Esophagus muscularis mucosa (tissue), 4 donors: ENCODE results near the gene WIF1. TPM values are rescaled to one million over a fixed set of nuclear protein-coding genes. Genes with fewer than 3 reads are reported as not detected.
A peak's percentile ranks its signal among the peaks of the same experiment; 100 is the strongest.

Experiments
- DNase-seq: peaks from one replicate; pipeline ENCODE4 v3.0.0-alpha.2; 2017; ENCODE audit errors: extremely low spot score
- H3K27ac ChIP-seq, 4 donors: fragments of 200-600 bp; sonication (generic); replicated peaks in 1 of 4; 1 replicate in 3 of 4; 2 replicates in 1 of 4; pipeline ENCODE4 v1.5.1; 2016 to 2019; ENCODE audit warnings: mild to moderate bottlenecking in 1 of 4
- H3K27me3 ChIP-seq, 4 donors: fragments of 200-600 bp; sonication (generic); one replicate each; pipeline versions ENCODE4 v1.5.1 to v1.6.0; 2016 to 2019
- H3K36me3 ChIP-seq, 4 donors: fragments of 200-600 bp; sonication (generic); one replicate each; pipeline ENCODE4 v1.5.1; 2016 to 2019
- H3K4me1 ChIP-seq, 4 donors: fragments of 200-600 bp; sonication (generic); one replicate each; pipeline ENCODE4 v1.5.1; 2016 to 2019
- H3K4me3 ChIP-seq, 4 donors: fragments of 200-600 bp; sonication (generic); 1 replicate in 2 of 4; 2 replicates in 2 of 4; pipeline ENCODE4 v1.5.1; 2016 to 2019; ENCODE audit warnings: mild to moderate bottlenecking in 4 of 4, moderate library complexity in 1 of 4
- H3K9me3 ChIP-seq, 4 donors: fragments of 200-600 bp; sonication (generic); 1 replicate in 3 of 4; 2 replicates in 1 of 4; pipeline ENCODE4 v1.5.1; 2016 to 2019
- EP300 ChIP-seq: sonication (generic); formaldehyde crosslinking; IDR thresholded peaks from one replicate; pipeline ENCODE4 v1.6.1; 2017; ENCODE audit warnings: antibody characterized with exemption
- POLR2A ChIP-seq: fragments of 450-650 bp; IDR thresholded peaks from one replicate; pipeline ENCODE4 v1.6.1; 2017; ENCODE audit warnings: antibody characterized with exemption, moderate library complexity, mild to moderate bottlenecking, low read depth
- POLR2AphosphoS5 ChIP-seq, 2 donors: sonication (generic); formaldehyde crosslinking; IDR thresholded peaks; one replicate each; pipeline ENCODE4 v1.6.1; 2017; ENCODE audit warnings: antibody characterized with exemption in 2 of 2
- WGBS: methylation state at CpG from one replicate; pipeline ENCODE4 v1.1.5; 2018; 5-methylcytosine and 5-hydroxymethylcytosine counted together
- intact Hi-C: fragments of 100-400 bp; cut with DNase I; formaldehyde crosslinking; loops from one replicate; pipeline ENCODE4 v1.15.1; 2023
- total RNA-seq, 4 donors: library from RNA; depleted of rRNA; stranded (reverse); fragments of >200 nt; gene quantifications; one replicate each; pipeline versions ENCODE4 v1.1.0 to v1.2.1, GENCODE V29; 2016
- TF ChIP-seq, protein P1 (sequence below), 3 experiments: fragments of 200-600 bp in 2 of 3; fragments of 450-650 bp in 1 of 3; sonication (generic) in 2 of 3; IDR thresholded peaks; one replicate each; pipeline ENCODE4 v1.5.1; 2017 to 2019; ENCODE audit warnings: antibody characterized with exemption in 3 of 3, mild to moderate bottlenecking in 2 of 3, moderate library complexity in 1 of 3

The WIF1 gene
- total RNA-seq, 4 donors from 2014 or later = 0.11 to 1.2 TPM; not detected in 2

DNA sequence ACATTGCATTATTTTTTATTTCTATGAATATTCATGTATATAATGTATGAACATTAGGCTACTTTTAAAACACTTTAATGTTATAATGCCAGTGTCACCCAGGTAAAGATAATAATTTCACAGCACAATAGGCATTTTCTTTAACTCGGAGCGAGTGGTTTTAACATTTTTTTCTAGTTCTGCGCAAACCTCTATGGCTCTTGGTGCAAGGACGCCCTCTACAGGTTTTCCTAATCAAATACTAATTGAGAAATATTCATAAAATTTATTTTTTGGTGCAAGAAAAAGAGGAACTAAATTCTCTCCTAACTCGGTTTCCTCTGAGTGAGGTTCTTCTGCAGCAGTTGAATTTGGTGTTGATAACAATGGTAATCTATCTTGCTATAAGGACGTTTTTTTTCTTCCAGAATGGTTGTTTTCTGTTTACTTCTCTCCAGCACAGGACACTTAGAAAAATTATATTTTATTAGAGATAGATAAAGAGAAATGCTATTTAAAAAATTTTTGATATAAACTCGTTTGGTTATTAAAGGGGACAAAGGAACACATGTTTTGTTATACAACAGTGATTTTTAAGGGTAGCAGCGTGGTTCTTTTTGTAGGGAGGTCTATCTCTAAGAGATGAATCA is 2.4 kb upstream of the WIF1 start:
- Histone ChIP-seq H3K36me3 (no peaks in the 10 kb centered on the region), H3K4me1 (peaks cover 8 to 13% (median 11%) of the 10 kb centered on the region in 4 donors), H3K9me3 (no peaks in the 10 kb centered on the region), H3K4me3 (no peak overlapping the region), H3K27me3 (peaks cover 8 to 70% (median 19%) of the 10 kb centered on the region in 4 donors), H3K27ac (no peak overlapping the region)
- DNase-seq = no peak
- intact Hi-C loops = loop anchor here (10.0 kb wide), 1 partner anchor 229 kb away; no protein-coding TSS in a partner anchor
- TF ChIP-seq EP300 = no peak
- TF ChIP-seq, protein P1, sequence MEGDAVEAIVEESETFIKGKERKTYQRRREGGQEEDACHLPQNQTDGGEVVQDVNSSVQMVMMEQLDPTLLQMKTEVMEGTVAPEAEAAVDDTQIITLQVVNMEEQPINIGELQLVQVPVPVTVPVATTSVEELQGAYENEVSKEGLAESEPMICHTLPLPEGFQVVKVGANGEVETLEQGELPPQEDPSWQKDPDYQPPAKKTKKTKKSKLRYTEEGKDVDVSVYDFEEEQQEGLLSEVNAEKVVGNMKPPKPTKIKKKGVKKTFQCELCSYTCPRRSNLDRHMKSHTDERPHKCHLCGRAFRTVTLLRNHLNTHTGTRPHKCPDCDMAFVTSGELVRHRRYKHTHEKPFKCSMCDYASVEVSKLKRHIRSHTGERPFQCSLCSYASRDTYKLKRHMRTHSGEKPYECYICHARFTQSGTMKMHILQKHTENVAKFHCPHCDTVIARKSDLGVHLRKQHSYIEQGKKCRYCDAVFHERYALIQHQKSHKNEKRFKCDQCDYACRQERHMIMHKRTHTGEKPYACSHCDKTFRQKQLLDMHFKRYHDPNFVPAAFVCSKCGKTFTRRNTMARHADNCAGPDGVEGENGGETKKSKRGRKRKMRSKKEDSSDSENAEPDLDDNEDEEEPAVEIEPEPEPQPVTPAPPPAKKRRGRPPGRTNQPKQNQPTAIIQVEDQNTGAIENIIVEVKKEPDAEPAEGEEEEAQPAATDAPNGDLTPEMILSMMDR (IDR thresholded peaks at IDR 0.05) = peak; percentile 34 to 54 (median 48)
- 11% methylated on average over 8 of the region's 8 CpGs for WGBS

DNA sequence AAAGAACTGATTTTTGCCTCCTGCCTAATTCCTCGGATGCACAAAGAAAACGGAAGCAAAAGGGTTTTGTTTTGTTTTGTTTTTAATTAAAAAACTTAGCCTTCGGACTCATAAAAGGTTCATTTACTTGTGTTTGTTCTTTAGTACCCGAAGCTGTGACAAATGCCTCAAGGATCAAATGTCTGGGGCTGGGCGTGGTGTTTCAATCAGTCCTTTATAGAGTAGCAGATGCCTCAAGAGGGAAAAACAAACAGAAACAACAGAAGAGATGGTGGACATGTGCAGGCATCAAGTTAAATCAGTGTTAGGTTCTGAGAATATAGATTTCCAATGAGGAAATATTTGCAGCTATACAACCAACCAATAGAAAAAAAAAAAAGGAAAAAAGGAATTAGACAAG is 1.6 kb upstream of the WIF1 start:
- Histone ChIP-seq H3K36me3 (no peaks in the 10 kb centered on the region), H3K4me1 (peaks cover 8 to 13% (median 11%) of the 10 kb centered on the region in 4 donors), H3K27me3 (peaks cover 8 to 75% (median 19%) of the 10 kb centered on the region in 4 donors), H3K4me3 (no peak overlapping the region), H3K27ac (no peak overlapping the region), H3K9me3 (no peaks in the 10 kb centered on the region)
- DNase-seq = no peak
- WGBS = 76% methylated on average over 5 of the region's 5 CpGs
- intact Hi-C loops = loop anchor here (10.0 kb wide), 1 partner anchor 228 kb away; no protein-coding TSS in a partner anchor
- TF ChIP-seq, protein P1 (IDR thresholded peaks at IDR 0.05) = no peak
- TF ChIP-seq POLR2AphosphoS5 (IDR thresholded peaks at IDR 0.05) (no peak), EP300 (no peak)

DNA sequence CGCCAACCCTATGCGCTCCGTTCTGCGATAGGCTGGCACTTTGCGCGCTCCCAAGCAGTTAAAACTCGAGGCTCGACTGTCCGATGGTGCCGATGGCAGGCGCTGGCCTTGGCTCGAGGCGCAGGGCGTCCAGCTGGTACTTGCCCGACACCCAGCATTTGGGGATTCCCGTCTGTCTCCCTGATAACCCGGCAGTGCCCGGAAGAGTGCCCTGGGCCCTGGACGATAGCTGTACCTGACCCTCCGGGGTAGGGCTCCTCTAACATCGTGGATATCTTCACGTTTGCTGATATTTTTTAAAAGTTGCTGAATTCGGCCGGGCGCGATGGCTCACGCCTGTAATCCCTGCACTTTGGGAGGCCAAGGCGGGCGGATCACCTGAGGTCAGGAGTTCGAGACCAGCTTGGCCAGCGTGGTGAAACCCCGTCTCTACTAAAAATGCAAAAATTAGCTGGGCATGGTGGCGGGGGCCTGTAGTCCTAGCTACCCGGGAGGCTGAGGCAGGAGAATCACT is 908 bp upstream of the WIF1 start:
- DNase-seq = no peak
- Histone ChIP-seq H3K27ac (no peak overlapping the region), H3K36me3 (no peaks in the 10 kb centered on the region), H3K27me3 (peaks cover 8 to 82% (median 19%) of the 10 kb centered on the region in 4 donors), H3K9me3 (no peaks in the 10 kb centered on the region), H3K4me3 (peak overlapping the region in 1 of 4 donors; percentile 38), H3K4me1 (peaks cover 8 to 13% (median 11%) of the 10 kb centered on the region in 4 donors)
- WGBS = 86% methylated on average over 34 of the region's 34 CpGs
- TF ChIP-seq POLR2A (no peak), EP300 (no peak), POLR2AphosphoS5 (IDR thresholded peaks at IDR 0.05) (no peak)
- TF ChIP-seq, protein P1 (IDR thresholded peaks at IDR 0.05) = no peak
- intact Hi-C loops = loop anchor here (10.0 kb wide), 1 partner anchor 227 kb away; no protein-coding TSS in a partner anchor

DNA sequence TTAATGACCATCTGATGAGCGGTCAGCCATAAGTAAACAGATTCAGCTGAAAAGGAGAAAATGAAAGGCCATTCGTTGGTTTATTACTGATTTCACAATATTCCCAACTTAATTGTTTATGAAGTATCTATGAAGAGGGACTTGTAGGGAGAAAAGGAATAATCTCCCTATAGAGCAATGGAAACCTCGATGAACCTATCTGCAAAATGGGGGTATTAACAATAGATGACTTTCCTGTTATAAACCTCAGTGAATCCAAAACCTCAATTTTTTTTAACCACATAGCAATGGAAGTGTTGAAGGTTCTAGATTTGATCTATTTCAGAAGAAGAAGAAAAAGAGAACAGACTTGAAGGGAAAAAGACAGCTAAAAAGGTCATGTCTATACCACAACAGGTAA is 2.0 kb downstream of the WIF1 start:
- TF ChIP-seq, protein P1 (IDR thresholded peaks at IDR 0.05) = no peak
- TF ChIP-seq POLR2A (no peak), POLR2AphosphoS5 (IDR thresholded peaks at IDR 0.05) (no peak), EP300 (no peak)
- H3K36me3 ChIP-seq = no peaks in the 10 kb centered on the region
- WGBS = 89% methylated on average over 3 of the region's 3 CpGs
- H3K9me3 ChIP-seq = no peaks in the 10 kb centered on the region
- H3K4me1 ChIP-seq = peaks cover 8 to 13% (median 11%) of the 10 kb centered on the region in 4 donors
- peaks cover 8 to 70% (median 13%) of the 10 kb centered on the region in 4 donors for H3K27me3 ChIP-seq
- no peak for DNase-seq
- H3K27ac ChIP-seq = no peak overlapping the region
- intact Hi-C loops = no loop called here
- no peak overlapping the region for H3K4me3 ChIP-seq
